Cardiac muscle cell (in vitro differentiated cells and primary cell): ENCODE measurements around the gene SND1. TPM values are rescaled to one million over a fixed set of nuclear protein-coding genes. Genes with fewer than 3 reads are reported as not detected.

Source experiments
- DNase-seq, 2 donors: peaks; one replicate each; pipeline versions ENCODE4 v3.0.0 to v3.0.0-alpha.2; 2010 to 2017; ENCODE audit warnings: low read depth in 1 of 2, low spot score in 1 of 2
- H3K27ac ChIP-seq: fragments of 200-600 bp; sonication (generic); 2 replicates; pipeline ENCODE4 v1.5.1; 2016
- H3K27me3 ChIP-seq: fragments of 200-600 bp; sonication (generic); 2 replicates; pipeline ENCODE4 v1.6.0; 2016; ENCODE audit warnings: control low read depth
- H3K36me3 ChIP-seq: fragments of 200-600 bp; sonication (generic); 2 replicates; pipeline ENCODE4 v1.5.1; 2016; ENCODE audit warnings: control low read depth
- H3K4me1 ChIP-seq: fragments of 200-600 bp; sonication (generic); 2 replicates; pipeline ENCODE4 v1.8.1; 2017; ENCODE audit warnings: low read depth, mild to moderate bottlenecking, mixed run types
- H3K4me3 ChIP-seq: fragments of 200-600 bp; sonication (generic); 2 replicates; pipeline ENCODE4 v1.5.1; 2016; ENCODE audit warnings: mild to moderate bottlenecking
- H3K9me3 ChIP-seq: fragments of 200-600 bp; sonication (generic); 2 replicates; pipeline ENCODE4 v1.5.1; 2017; ENCODE audit warnings: low read depth, mild to moderate bottlenecking, control low read depth
- polyA plus RNA-seq: library from polyadenylated mRNA; unstranded; fragments of >200 nt; fragmentation: Nextera tagmentation; extraction: Ambion mirVana; gene quantifications from 2 replicates; pipeline ENCODE4 v1.2.1, GENCODE V29; 2016
- total RNA-seq: library from RNA; depleted of rRNA; stranded (reverse); fragments of >200 nt; gene quantifications from 2 replicates; pipeline ENCODE4 v1.2.3, GENCODE V29; 2016
- TF ChIP-seq, protein P1 (sequence below): IDR thresholded peaks from 2 replicates; pipeline ENCODE4 v1.5.1; 2012; ENCODE audit warnings: low read depth, mild to moderate bottlenecking, low read length

Gene SND1
- total and polyA plus RNA-seq, 2 experiments from 2014 or later: 114 to 172 TPM

DNA sequence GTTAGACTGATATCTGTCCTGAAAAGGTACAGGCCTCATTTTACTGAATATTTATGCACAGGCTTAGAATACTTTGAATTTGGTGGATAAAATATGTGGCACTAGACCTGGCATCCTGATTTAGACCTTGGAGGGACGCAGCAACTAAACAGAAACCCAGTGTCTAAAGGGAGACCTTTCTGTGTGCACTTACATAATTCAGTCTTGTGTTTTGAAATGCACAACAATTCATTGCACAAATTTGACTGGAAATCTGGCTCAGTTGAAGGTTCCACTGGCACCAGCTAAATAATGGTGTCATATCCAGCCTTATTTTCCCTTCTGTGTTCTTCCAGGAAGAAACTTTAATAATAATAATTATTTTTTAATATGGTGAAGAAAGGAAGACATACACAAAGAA, 142.1 kb downstream of the SND1 start:
- no peak for DNase-seq
- H3K36me3 ChIP-seq: no peaks in the 10 kb centered on the region

DNA sequence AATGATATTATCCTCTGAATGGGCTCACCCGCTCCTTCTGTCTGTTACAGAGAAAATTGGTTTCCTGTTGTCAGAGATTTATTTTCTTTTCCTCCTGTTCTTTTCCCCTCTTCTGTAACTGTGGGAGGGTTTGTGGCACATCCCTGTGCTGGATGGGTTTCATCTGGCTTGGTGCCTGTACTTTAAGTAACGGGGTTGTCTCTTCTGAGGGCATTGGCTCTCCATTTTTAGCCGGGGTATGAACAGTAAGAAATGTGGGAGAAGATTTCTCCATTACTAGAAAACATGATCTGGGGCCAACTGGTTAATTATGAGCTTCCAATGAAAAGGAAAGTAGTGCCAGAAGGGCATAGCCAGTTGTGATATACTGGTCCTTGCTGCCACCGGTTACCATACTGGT, 142.6 kb downstream of the SND1 start:
- Histone ChIP-seq H3K27ac (no peak overlapping the region), H3K36me3 (no peaks in the 10 kb centered on the region), H3K27me3 (no peaks in the 10 kb centered on the region), H3K4me1 (peaks cover 18% of the 10 kb centered on the region), H3K4me3 (no peak overlapping the region), H3K9me3 (no peaks in the 10 kb centered on the region)
- DNase-seq: peak in 1 of 2 donors; percentile 23
- TF ChIP-seq, protein P1, sequence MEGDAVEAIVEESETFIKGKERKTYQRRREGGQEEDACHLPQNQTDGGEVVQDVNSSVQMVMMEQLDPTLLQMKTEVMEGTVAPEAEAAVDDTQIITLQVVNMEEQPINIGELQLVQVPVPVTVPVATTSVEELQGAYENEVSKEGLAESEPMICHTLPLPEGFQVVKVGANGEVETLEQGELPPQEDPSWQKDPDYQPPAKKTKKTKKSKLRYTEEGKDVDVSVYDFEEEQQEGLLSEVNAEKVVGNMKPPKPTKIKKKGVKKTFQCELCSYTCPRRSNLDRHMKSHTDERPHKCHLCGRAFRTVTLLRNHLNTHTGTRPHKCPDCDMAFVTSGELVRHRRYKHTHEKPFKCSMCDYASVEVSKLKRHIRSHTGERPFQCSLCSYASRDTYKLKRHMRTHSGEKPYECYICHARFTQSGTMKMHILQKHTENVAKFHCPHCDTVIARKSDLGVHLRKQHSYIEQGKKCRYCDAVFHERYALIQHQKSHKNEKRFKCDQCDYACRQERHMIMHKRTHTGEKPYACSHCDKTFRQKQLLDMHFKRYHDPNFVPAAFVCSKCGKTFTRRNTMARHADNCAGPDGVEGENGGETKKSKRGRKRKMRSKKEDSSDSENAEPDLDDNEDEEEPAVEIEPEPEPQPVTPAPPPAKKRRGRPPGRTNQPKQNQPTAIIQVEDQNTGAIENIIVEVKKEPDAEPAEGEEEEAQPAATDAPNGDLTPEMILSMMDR: no peak

More for the DNA sequence above, 142.1 kb downstream of the SND1 start:
- TF ChIP-seq, protein P1: no peak
- Histone ChIP-seq H3K27me3 (no peaks in the 10 kb centered on the region), H3K4me1 (peaks cover 14% of the 10 kb centered on the region), H3K4me3 (no peak overlapping the region), H3K27ac (no peak overlapping the region), H3K9me3 (no peaks in the 10 kb centered on the region)

DNA sequence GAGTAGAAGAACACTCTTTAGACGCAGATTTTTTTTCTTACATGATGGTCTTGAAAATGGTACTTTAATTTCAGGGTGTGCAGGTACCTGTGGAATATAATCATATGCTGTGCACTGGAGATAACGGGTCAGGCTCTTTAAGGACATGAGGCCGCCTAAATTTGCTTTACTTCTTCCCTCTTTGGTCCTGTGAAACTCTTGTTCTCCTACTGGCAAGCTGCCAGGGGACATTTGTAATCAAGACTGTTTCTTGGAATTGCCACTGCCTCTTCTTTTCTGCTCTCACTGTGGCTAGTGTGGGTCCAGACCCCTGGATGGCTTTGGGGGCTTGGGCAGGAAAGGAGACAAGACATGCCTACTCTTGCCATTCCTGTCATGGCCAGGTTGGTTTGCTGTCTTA, 146.0 kb downstream of the SND1 start:
- no peak overlapping the region for H3K27ac ChIP-seq

DNA sequence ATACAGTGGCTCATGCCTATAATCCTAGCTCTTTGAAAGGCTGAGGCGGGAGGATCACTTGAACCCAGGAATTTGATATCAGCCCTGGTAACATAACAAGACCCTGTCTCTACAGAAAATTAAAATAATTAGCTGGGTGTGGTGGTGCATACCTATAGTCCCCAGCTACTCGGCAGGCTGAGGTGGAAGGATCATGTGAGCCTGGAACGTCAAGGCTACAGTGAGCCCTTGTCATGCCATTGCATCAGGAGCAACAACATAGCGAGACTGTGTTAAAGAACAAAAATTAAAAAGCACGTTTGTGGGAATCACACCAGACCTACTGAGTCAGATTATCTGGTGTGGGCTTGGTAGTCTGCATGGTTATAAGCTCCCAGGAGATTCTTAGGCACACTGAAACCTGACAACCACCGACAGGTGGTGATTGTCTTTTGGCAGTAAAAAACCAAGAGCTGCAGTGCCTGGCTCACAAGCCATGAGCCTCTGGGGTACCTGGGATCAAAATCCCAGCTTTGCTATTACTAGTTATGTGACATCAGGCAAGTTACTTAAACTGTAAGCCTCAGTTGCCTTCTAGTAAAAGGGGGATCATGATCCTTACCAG, 146.9 kb downstream of the SND1 start:
- Histone ChIP-seq H3K27me3 (no peaks in the 10 kb centered on the region), H3K27ac (no peak overlapping the region)
- TF ChIP-seq, protein P1: no peak

More for the DNA sequence above, 146.0 kb downstream of the SND1 start:
- Histone ChIP-seq H3K36me3 (no peaks in the 10 kb centered on the region), H3K27me3 (no peaks in the 10 kb centered on the region), H3K4me1 (peaks cover 23% of the 10 kb centered on the region), H3K4me3 (no peak overlapping the region), H3K9me3 (no peaks in the 10 kb centered on the region)
- DNase-seq: peak in 1 of 2 donors; percentile 65
- TF ChIP-seq, protein P1: no peak

DNA sequence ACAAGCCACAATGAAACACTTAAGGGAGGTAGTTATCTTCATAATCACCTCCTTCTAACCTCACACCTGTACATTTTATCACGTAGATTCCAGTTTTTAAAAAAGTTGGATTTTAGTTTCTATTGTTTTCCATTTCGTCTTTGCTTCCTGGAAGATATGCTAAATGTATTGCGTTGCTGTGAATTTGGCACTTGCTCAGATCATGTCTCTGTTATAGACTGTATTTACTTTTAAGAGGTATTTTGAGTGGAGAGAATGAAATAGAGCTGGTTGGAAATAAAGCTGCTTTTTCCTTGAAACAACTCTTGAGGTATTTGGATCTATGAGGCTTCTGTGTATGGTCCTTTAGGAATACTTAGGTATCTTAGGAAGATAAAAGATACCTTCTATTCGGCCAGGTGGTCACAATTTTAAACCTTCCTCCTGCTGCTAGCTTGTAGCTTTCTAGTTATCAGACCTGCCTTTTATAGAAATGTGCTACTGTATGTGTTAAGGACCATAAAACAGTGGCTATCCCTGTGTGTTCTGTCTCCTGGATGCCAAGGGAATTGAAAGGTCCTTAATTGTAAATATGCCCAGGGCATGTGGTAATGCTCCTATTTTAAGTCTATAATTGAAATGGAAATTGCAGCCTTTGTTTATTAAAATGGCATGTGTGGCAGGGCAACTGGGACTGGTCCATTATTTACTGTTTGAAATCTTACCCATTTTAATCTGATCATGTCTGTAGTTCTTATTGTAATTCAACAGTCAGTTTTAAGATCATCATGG, 147.7 kb downstream of the SND1 start:
- no peaks in the 10 kb centered on the region for H3K36me3 ChIP-seq
- H3K27me3 ChIP-seq: no peaks in the 10 kb centered on the region
- DNase-seq: no peak
- peaks cover 30% of the 10 kb centered on the region for H3K4me1 ChIP-seq
- no peaks in the 10 kb centered on the region for H3K9me3 ChIP-seq
- H3K4me3 ChIP-seq: no peak overlapping the region
- no peak overlapping the region for H3K27ac ChIP-seq
- TF ChIP-seq, protein P1: no peak

More for the DNA sequence above, 146.9 kb downstream of the SND1 start:
- no peaks in the 10 kb centered on the region for H3K36me3 ChIP-seq
- peaks cover 30% of the 10 kb centered on the region for H3K4me1 ChIP-seq
- no peaks in the 10 kb centered on the region for H3K9me3 ChIP-seq
- no peak for DNase-seq
- no peak overlapping the region for H3K4me3 ChIP-seq
